GM23338 (cell line): ENCODE results near the gene C11orf21. TPM values are rescaled to one million over a fixed set of nuclear protein-coding genes. Genes with fewer than 3 reads are reported as not detected.

Experiments
- ATAC-seq: fragments of 200-7000 bp; cut with Tn5 transposase; 3 replicates; pipeline ENCODE4 v1.9.1; 2020
- DNase-seq: peaks from one replicate; pipeline ENCODE4 v3.0.0-alpha.2; 2015; ENCODE audit warnings: low spot score
- H2AFZ ChIP-seq: fragments of 200-600 bp; sonication (generic); 2 replicates; pipeline ENCODE4 v1.8.0; 2016; ENCODE audit warnings: antibody characterized with exemption, mild to moderate bottlenecking, moderate library complexity
- H3F3A ChIP-seq: fragments of 200-600 bp; sonication (generic); replicated peaks from 2 replicates; pipeline ENCODE4 v1.8.0; 2017; ENCODE audit warnings: antibody characterized with exemption, mixed run types, low read depth
- H3K27ac ChIP-seq: fragments of 200-600 bp; sonication (generic); 2 replicates; pipeline ENCODE4 v1.6.1; 2016; ENCODE audit warnings: low read depth
- H3K27me3 ChIP-seq: fragments of 200-600 bp; sonication (generic); 2 replicates; pipeline ENCODE4 v1.8.0; 2016; ENCODE audit warnings: mild to moderate bottlenecking, mixed run types, moderate library complexity; ENCODE audit not compliant: insufficient read depth
- H3K36me3 ChIP-seq: fragments of 200-600 bp; sonication (generic); 2 replicates; pipeline ENCODE4 v1.8.0; 2016; ENCODE audit warnings: mild to moderate bottlenecking; ENCODE audit not compliant: insufficient read depth
- H3K4me1 ChIP-seq: fragments of 200-600 bp; sonication (generic); 2 replicates; pipeline ENCODE4 v1.8.0; 2016; ENCODE audit warnings: mild to moderate bottlenecking, moderate library complexity; ENCODE audit not compliant: insufficient read depth
- H3K4me2 ChIP-seq: fragments of 200-600 bp; sonication (generic); 2 replicates; pipeline ENCODE4 v1.7.1; 2017; ENCODE audit warnings: mixed run types
- H3K4me3 ChIP-seq: fragments of 200-600 bp; sonication (generic); 2 replicates; pipeline ENCODE4 v1.6.1; 2016; ENCODE audit warnings: mixed run types
- H3K79me2 ChIP-seq: fragments of 200-600 bp; sonication (generic); replicated peaks from 2 replicates; pipeline ENCODE4 v1.8.0; 2017; ENCODE audit warnings: mild to moderate bottlenecking; ENCODE audit not compliant: insufficient read depth
- H3K9me2 ChIP-seq: fragments of 200-600 bp; sonication (generic); 2 replicates; pipeline ENCODE4 v1.8.0; 2017; ENCODE audit not compliant: insufficient read depth
- H4K20me1 ChIP-seq: fragments of 200-600 bp; sonication (generic); replicated peaks from 2 replicates; pipeline ENCODE4 v1.8.0; 2017; ENCODE audit warnings: mild to moderate bottlenecking; ENCODE audit not compliant: insufficient read depth
- H3K27ac Mint-ChIP-seq: 2 replicates; pipeline ENCODE4 v1.8.0; 2020; ENCODE audit warnings: inconsistent platforms, mild to moderate bottlenecking, moderate library complexity, mixed read lengths
- H3K27me3 Mint-ChIP-seq: 3 replicates; pipeline ENCODE4 v1.8.0; 2022; ENCODE audit warnings: low read depth, mild to moderate bottlenecking, moderate library complexity, mixed read lengths, inconsistent platforms; ENCODE audit not compliant: insufficient read depth, poor library complexity
- H3K36me3 Mint-ChIP-seq: 3 replicates; pipeline ENCODE4 v1.8.0; 2021; ENCODE audit warnings: low read depth, mild to moderate bottlenecking, inconsistent platforms, moderate library complexity, mixed read lengths
- H3K4me1 Mint-ChIP-seq: 3 replicates; pipeline ENCODE4 v1.8.0; 2020; ENCODE audit warnings: mild to moderate bottlenecking, inconsistent platforms, mixed read lengths
- H3K4me3 Mint-ChIP-seq: 3 replicates; pipeline ENCODE4 v1.8.0; 2021; ENCODE audit warnings: moderate library complexity, mild to moderate bottlenecking, inconsistent platforms, mixed read lengths
- H3K9me3 Mint-ChIP-seq: 3 replicates; pipeline ENCODE4 v1.8.0; 2020; ENCODE audit warnings: moderate library complexity, mild to moderate bottlenecking, inconsistent platforms, mixed read lengths
- CREB1 ChIP-seq: fragments of 250-450 bp; sonication (Bioruptor Pico); IDR thresholded peaks from 2 replicates; pipeline ENCODE4 v1.5.0; 2020; ENCODE audit warnings: low read depth, mild to moderate bottlenecking, moderate library complexity
- CTCF ChIP-seq, 2 experiments: fragments of 200-600 bp in 1 of 2; sonication (generic) in 1 of 2; conservative IDR thresholded peaks; 2 replicates each; pipeline versions ENCODE4 v1.5.1 to v1.6.1; 2016 to 2017; ENCODE audit warnings: antibody characterized with exemption in 2 of 2, low read depth in 2 of 2, mild to moderate bottlenecking in 2 of 2, moderate library complexity in 1 of 2
- ETS1 ChIP-seq: IDR thresholded peaks from 2 replicates; pipeline ENCODE4 v1.6.1; 2016; ENCODE audit warnings: antibody characterized with exemption
- EZH2 ChIP-seq: fragments of 200-600 bp; sonication (generic); IDR thresholded peaks from one replicate; pipeline ENCODE4 v1.8.0; 2017; ENCODE audit warnings: antibody characterized with exemption, mild to moderate bottlenecking, low read depth; ENCODE audit not compliant: unreplicated experiment
- EZH2phosphoT487 ChIP-seq: fragments of 200-600 bp; sonication (generic); IDR thresholded peaks from one replicate; pipeline ENCODE4 v1.8.1; 2018; ENCODE audit warnings: antibody characterized with exemption; ENCODE audit not compliant: unreplicated experiment
- JUNB ChIP-seq: IDR thresholded peaks from one replicate; pipeline ENCODE4 v1.6.1; 2016; ENCODE audit warnings: antibody characterized with exemption; ENCODE audit not compliant: unreplicated experiment
- NANOG ChIP-seq: IDR thresholded peaks from 2 replicates; pipeline ENCODE4 v1.6.1; 2016; ENCODE audit warnings: antibody characterized with exemption, borderline replicate concordance
- POLR2AphosphoS5 ChIP-seq: IDR thresholded peaks from 2 replicates; pipeline ENCODE4 v1.6.1; 2016; ENCODE audit warnings: antibody characterized with exemption, low read depth
- REST ChIP-seq: IDR thresholded peaks from one replicate; pipeline ENCODE4 v1.6.1; 2018; ENCODE audit warnings: antibody characterized with exemption; ENCODE audit not compliant: unreplicated experiment
- STAT1 ChIP-seq: IDR thresholded peaks from one replicate; pipeline ENCODE4 v1.6.1; 2016; ENCODE audit warnings: antibody characterized with exemption; ENCODE audit not compliant: unreplicated experiment
- ZNF114 ChIP-seq: fragments of 250-450 bp; sonication (Bioruptor Pico); IDR thresholded peaks from 2 replicates; pipeline ENCODE4 v1.5.0; 2020; ENCODE audit warnings: mild to moderate bottlenecking, moderate library complexity
- ZNF331 ChIP-seq: fragments of 250-450 bp; sonication (Bioruptor Pico); IDR thresholded peaks from 2 replicates; pipeline ENCODE4 v1.5.0; 2020; ENCODE audit warnings: low read depth, mild to moderate bottlenecking, moderate library complexity
- ZNF462 ChIP-seq: fragments of 250-450 bp; sonication (Bioruptor Pico); IDR thresholded peaks from 2 replicates; pipeline ENCODE4 v1.5.0; 2020; ENCODE audit warnings: mild to moderate bottlenecking, moderate library complexity
- polyA plus RNA-seq: library from polyadenylated mRNA; unstranded; fragments of >200 nt; fragmentation: Nextera tagmentation; extraction: Ambion mirVana; gene quantifications from 2 replicates; pipeline ENCODE4 v1.2.1, GENCODE V29; 2016
- total RNA-seq: library from RNA; depleted of rRNA; stranded (reverse); fragments of >200 nt; shearing (Covaris generic); gene quantifications from 2 replicates; pipeline ENCODE4 v1.2.3, GENCODE V29; 2014

The C11orf21 gene
- total and polyA plus RNA-seq, 2 experiments from 2014 or later: not detected

GRCh38 chr11:2267306-2267850 is 34.3 kb downstream of the C11orf21 start:
- no peak overlapping the region for H3K4me3 Mint-ChIP-seq
- no peak for ATAC-seq
- H3K9me3 Mint-ChIP-seq: peaks cover 5% of the 10 kb centered on the region; the same call in 2 of the 3 replicates
- TF ChIP-seq ZNF462 (CRISPR knock-in tag) (no peak), CREB1 (CRISPR knock-in tag) (no peak), ZNF331 (CRISPR knock-in tag) (no peak), CTCF (conservative IDR thresholded peaks at IDR 0.05; ENCODE audit: low read depth in 2 of 2) (no peak), JUNB (no peak), NANOG (no peak), EZH2 (no peak), ZNF114 (CRISPR knock-in tag) (no peak), POLR2AphosphoS5 (no peak), STAT1 (no peak), EZH2phosphoT487 (no peak), REST (no peak), ETS1 (no peak)
- no peak overlapping the region for H2AFZ ChIP-seq
- DNase-seq: no peak
- H3F3A ChIP-seq: no peaks in the 10 kb centered on the region
- no peaks in the 10 kb centered on the region for H3K9me2 ChIP-seq
- no peak overlapping the region for H3K4me3 ChIP-seq
- H3K79me2 ChIP-seq: no peaks in the 10 kb centered on the region
- H3K27ac ChIP-seq: no peak overlapping the region
- no peak overlapping the region for H3K27ac Mint-ChIP-seq
- no peak overlapping the region for H3K4me2 ChIP-seq
- H3K4me1 Mint-ChIP-seq: peaks cover 12% of the 10 kb centered on the region
- H3K4me1 ChIP-seq: peaks cover 6% of the 10 kb centered on the region
- peaks cover 44% of the 10 kb centered on the region for H3K27me3 Mint-ChIP-seq
- H3K27me3 ChIP-seq: peaks cover 53% of the 10 kb centered on the region
- no peaks in the 10 kb centered on the region for H4K20me1 ChIP-seq
- H3K36me3 ChIP-seq: no peaks in the 10 kb centered on the region
- no peaks in the 10 kb centered on the region for H3K36me3 Mint-ChIP-seq
